ENCODE measurements around the gene SOHLH2.

SOHLH2 gene

DNA sequence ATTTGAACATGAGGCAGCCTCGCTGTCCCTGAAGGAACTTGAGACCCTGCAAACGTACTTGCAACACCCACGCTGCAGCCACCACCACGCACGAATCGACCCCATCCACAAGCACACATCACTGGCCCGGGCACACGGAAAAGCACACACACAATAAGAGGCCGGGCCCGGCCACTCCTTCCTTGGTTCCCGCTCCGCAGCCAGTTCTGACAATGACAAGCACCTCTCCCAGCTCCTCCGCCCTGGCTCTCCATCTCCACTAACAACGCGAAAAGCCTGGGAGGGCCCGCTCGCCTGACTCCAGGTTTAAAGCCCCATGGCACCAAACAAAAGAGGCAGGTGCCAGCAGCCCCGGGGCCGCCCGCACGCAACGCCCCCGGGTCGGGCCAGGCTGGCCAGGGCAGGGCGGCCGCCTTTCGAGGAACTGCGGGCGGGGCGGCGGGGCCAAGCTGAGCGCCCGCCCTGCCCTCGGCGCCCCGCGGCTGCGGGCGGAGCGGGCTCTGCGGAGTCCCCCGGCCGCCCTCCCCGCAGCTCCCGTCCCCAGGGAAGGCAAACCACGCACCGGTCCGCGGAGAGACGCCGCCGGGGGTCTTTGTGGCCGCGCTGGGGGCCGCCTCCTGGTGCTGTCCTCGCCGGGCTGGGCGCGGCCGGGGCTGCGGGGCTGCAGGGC is 83.7 kb downstream of the SOHLH2 start:
- DNase-seq = no peak

DNA sequence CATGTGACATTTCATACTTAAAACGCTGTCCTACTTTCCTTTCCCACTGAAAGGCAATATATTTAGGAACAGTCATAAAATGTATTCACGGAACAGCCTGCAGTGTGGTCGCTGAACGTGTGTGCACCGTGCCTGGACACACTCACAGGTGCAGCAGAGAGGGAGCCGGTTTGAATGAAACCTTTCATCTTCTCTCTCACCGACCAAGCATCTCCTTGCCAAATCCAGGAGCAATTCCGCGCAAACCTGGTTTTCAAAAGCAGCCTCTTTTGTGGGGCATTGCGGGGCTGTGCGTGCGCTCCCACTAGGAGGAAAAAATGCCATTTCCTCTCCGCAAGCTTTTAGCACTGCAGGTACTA is 84.2 kb downstream of the SOHLH2 start:
- no peak for DNase-seq

DNA sequence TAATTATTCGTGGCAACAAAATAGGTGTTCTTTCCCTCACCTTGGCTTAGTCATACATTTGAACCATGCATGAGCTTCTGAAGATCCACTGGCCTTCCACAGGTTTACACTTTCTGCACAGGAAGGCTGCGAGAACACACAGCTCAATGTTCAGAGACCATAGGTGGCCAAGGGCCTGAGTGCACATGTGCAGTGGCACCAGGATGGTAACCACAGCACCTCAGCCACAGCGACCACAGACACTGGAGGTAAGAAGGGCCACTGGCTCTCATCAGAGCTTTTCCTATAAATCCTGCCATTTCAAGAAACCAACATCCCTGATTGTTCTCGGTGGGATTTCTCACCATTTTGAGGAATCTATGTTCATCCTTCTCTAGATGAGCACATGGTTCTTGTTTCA is 84.8 kb downstream of the SOHLH2 start:
- DNase-seq = no peak

DNA sequence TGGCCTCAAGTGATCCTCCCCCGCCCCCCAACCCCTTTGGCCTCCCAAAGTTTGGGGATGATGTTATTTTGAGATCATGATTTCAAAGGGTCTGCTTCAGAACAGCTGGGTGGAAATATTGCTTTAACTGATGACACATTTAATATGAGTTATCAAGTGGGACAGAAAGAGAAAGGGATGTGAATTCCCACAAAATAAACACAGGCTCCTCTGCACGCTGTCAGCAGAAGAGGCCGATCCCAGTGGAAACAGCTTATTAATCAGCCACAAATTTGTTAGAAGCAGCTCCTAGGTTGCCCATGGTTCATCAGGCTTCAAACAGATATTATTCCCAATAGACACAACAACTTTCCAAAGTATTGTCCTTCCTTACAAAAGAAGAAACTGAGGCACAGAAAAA is 87.9 kb downstream of the SOHLH2 start:
- DNase-seq = no peak

DNA sequence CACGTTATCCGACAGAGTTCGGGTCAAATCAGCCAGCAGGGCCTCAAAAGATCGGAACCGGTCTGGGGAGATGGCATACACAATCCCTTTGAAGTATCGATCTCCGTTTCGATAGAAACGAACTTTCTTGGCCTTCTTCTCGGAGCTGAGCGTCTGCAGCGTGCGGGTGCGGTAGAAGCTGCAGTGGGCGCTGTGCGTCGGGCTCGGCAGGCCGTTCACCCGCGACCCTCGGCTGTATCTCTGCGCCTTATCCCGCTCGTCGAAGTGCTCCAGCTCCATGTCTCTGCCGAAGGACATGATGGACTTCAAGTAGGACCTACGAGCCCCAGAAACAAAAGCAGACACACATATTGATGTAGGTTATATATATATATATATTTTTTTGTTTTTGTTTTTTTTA is 88.5 kb downstream of the SOHLH2 start:
- no peak for DNase-seq

DNA sequence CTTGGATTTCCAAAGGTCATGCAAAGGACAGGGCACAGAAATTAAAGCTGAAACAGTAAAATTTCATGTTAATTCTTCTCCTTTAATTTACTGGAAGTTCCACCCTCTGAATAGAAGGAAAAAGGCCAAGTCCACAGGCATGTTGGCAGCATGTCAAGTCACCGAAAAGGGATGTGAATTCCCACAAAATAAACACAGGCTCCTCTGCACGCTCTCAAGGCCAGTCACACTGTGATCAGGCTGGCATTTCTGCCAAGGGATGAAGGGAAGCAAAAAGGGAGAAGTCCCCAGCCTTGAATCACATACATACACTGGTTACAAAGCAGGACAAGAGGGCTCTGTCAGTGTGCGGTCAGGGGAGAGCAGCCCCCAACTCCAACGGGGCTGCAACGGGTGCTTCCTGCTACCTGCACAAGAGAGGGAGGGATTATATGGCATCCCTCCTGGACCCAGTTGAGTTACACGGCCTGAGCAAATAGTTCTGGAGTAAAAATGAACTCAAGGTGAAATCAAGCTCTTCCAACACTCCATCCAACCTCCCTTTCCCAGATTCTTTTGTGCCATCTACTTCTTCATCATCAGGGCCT is 90.0 kb downstream of the SOHLH2 start:
- DNase-seq = no peak
